Measurements from ENCODE around the gene TTLL11.

GRCh38 chr9:122059214-122059954, 33.7 kb downstream of the TTLL11 start:
- TF ChIP-seq POLR2AphosphoS5 (IDR thresholded peaks at IDR 0.05) (no peak), EP300 (IDR thresholded peaks at IDR 0.05) (no peak), CTCF (IDR thresholded peaks at IDR 0.05) (no peak)

Measured in upper lobe of left lung (tissue), 4 donors.